Stimulated activated CD4-positive, alpha-beta T cell treated with anti-CD3 and anti-CD28 coated beads, Interleukin-4, amount 100 ng/mL, for 48 hours (primary cell): ENCODE measurements around the gene WDHD1.
"Not testable (repeated sequence)": the region's sequence is repeated elsewhere in the genome, so short reads cannot be mapped to it uniquely, and the experiment has no call there.

Experiments used
- DNase-seq, 2 donors: peaks; one replicate each; pipeline ENCODE4 v3.0.0-alpha.2; 2020; ENCODE audit warnings: low read depth in 2 of 2

WDHD1 gene

GRCh38 chr14:54908190-54908589 is 118.7 kb downstream of the WDHD1 start:
- no peak for DNase-seq

- no peak for DNase-seq
These were observed 120.8 kb downstream of the WDHD1 start for GRCh38 chr14:54906075-54906474.

GRCh38 chr14:54902521-54903420 is 124.1 kb downstream of the WDHD1 start, which contains the start of gene GCH1:
GCH1 (minus strand) TSS chr14:54902826; CDS start chr14:54902663, 163 bp downstream.
- DNase-seq, result peak; percentile 57 to 65

- DNase-seq, result peak; percentile 68 to 71
These were observed 124.8 kb downstream of the WDHD1 start for GRCh38 chr14:54902143-54902520.

- DNase-seq, result no peak
These were observed 125.3 kb downstream of the WDHD1 start for GRCh38 chr14:54901380-54902142.

- DNase-seq, result no peak
These were observed 127.3 kb downstream of the WDHD1 start for GRCh38 chr14:54899573-54899972.

GRCh38 chr14:54897809-54898555 is 128.9 kb downstream of the WDHD1 start:
- DNase-seq, result not testable (repeated sequence)

GRCh38 chr14:54895683-54896082 is 131.2 kb downstream of the WDHD1 start:
- no peak for DNase-seq

GRCh38 chr14:54894995-54895394 is 131.9 kb downstream of the WDHD1 start:
- DNase-seq, result no peak

GRCh38 chr14:54893151-54893760 is 133.6 kb downstream of the WDHD1 start:
- peak in 1 of 2 donors; percentile 25 for DNase-seq

GRCh38 chr14:54891471-54892245 is 135.2 kb downstream of the WDHD1 start:
- no peak for DNase-seq

- DNase-seq, result no peak
These were observed 136.1 kb downstream of the WDHD1 start for GRCh38 chr14:54890788-54891187.

- no peak for DNase-seq
These were observed 137.0 kb downstream of the WDHD1 start for GRCh38 chr14:54889919-54890318.
